Measurements from ENCODE around the gene CACNG4.

DNA sequence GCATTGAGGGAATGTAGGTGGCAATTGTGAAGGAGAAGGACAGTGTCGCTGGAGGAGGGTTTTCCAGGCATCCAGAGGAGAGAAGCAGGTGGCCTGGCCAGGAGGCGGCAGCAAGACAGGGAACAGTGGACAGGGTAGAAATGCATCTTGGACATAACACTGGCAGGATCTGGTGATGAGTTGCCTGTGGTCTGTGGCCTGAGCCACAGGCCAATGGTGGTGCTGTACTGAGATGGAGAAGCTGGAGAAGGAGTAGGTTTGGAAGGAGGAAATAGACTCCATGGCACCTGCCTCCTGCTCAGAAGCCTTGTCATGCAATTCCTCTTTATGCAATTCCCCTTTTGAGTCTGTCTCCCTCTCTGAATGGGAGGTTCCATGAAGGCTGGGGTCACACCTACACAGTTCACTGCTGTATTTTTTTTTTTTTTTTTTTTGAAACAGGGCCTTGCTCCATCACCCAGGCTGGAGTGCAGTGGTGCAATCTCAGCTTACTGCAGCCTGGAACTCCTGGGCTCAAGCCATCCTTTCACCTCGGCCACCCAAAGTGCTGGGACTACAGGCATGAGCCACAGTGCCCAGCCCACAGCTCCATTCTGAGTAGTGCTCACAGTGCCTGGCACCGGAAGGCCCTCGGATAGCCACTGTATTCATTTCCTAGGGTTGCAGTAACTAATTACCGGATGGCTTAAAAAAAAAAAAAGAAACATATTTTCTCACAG, 13.5 kb upstream of the CACNG4 start:
- no peak for TF ChIP-seq POLR2AphosphoS5 (IDR thresholded peaks at IDR 0.05; ENCODE audit: low read depth, low read length)
- no peak for TF ChIP-seq POLR2A (IDR thresholded peaks at IDR 0.05; ENCODE audit: borderline replicate concordance, extremely low read depth, insufficient read depth, insufficient read length)
- TF ChIP-seq EZH2 (IDR thresholded peaks at IDR 0.05) = no peak
- no peak for TF ChIP-seq ZFX (IDR thresholded peaks at IDR 0.05)
- TF ChIP-seq, protein P1, sequence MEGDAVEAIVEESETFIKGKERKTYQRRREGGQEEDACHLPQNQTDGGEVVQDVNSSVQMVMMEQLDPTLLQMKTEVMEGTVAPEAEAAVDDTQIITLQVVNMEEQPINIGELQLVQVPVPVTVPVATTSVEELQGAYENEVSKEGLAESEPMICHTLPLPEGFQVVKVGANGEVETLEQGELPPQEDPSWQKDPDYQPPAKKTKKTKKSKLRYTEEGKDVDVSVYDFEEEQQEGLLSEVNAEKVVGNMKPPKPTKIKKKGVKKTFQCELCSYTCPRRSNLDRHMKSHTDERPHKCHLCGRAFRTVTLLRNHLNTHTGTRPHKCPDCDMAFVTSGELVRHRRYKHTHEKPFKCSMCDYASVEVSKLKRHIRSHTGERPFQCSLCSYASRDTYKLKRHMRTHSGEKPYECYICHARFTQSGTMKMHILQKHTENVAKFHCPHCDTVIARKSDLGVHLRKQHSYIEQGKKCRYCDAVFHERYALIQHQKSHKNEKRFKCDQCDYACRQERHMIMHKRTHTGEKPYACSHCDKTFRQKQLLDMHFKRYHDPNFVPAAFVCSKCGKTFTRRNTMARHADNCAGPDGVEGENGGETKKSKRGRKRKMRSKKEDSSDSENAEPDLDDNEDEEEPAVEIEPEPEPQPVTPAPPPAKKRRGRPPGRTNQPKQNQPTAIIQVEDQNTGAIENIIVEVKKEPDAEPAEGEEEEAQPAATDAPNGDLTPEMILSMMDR (IDR thresholded peaks at IDR 0.05 in 2 of 3, conservative IDR thresholded peaks at IDR 0.05 in 1 of 3; ENCODE audit: borderline replicate concordance in 1 of 3, insufficient read depth in 1 of 3, low read depth in 2 of 3, low read length in 2 of 3) = no peak
- no peak for TF ChIP-seq YY1 (IDR thresholded peaks at IDR 0.05; ENCODE audit: extremely low read depth, insufficient replicate concordance, low read depth, low read length)
- TF ChIP-seq EZH2phosphoT487 (IDR thresholded peaks at IDR 0.05; ENCODE audit: borderline replicate concordance) = no peak
- TF ChIP-seq, protein P2, sequence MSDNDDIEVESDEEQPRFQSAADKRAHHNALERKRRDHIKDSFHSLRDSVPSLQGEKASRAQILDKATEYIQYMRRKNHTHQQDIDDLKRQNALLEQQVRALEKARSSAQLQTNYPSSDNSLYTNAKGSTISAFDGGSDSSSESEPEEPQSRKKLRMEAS (IDR thresholded peaks at IDR 0.05) = no peak
- no peak for TF ChIP-seq JUND (IDR thresholded peaks at IDR 0.05)
- TF ChIP-seq CBX3 (IDR thresholded peaks at IDR 0.05; ENCODE audit: low read depth) = no peak
- TF ChIP-seq RAD21 (IDR thresholded peaks at IDR 0.05; ENCODE audit: low read depth) = no peak

All from HCT116 (cell line).